Measurements from ENCODE around the gene LRRC8A. TPM values are rescaled to one million over a fixed set of nuclear protein-coding genes. Genes with fewer than 3 reads are reported as not detected.

Gene LRRC8A
- total and polyA plus RNA-seq, 7 donors, result 11.6 to 71.5 (median 16.4) TPM

- Histone ChIP-seq H3K27ac (peak overlapping the region; percentile 57), H3K27me3 (ENCODE audit: insufficient read depth in 3 of 3, low read length in 2 of 3) (no peaks in the 10 kb centered on the region), H3K9me3 (no peaks in the 10 kb centered on the region), H3K4me3 (peak overlapping the region; percentile 46), H3K36me3 (ENCODE audit: insufficient read depth in 1 of 2, low read depth in 1 of 2) (peaks cover 0 to 13% of the 10 kb centered on the region in 2 donors), H3K4me1 (peaks cover 55% of the 10 kb centered on the region)
- DNase-seq, result peak; percentile 77 to 91
- WGBS, 3 donors, result 34 to 51% (median 38%) methylated on average over 26 of the region's 26 CpGs
- peak; percentile 45 to 59 (median 54) for ATAC-seq
- TF ChIP-seq CTCF (IDR thresholded peaks at IDR 0.05), result no peak
- intact Hi-C loops (cut with DNase I), result loop anchor here (1.0 to 5.0 kb wide), 2 partner anchors 30 to 35 kb away; partner anchors contain the start of genes DOLK (in 1 of the 2), KYAT1 (in 1 of the 2), LRRC8A (in 1 of the 2) and NUP188 (in 1 of the 2)
Observed at GRCh38 chr9:128917151-128917849, 35.4 kb downstream of the LRRC8A start.

GRCh38 chr9:128918921-128919320 lies 37.0 kb downstream of the LRRC8A start:
- ATAC-seq, result no peak
- peaks cover 40% of the 10 kb centered on the region for H3K4me1 ChIP-seq
- intact Hi-C loops (cut with DNase I), result loop anchor here in 1 of 2 donors (5.0 kb wide), 1 partner anchor 37 kb away; the partner anchor contains the start of genes KYAT1 and LRRC8A

GRCh38 chr9:128919402-128920089 lies 37.6 kb downstream of the LRRC8A start:
- Histone ChIP-seq H3K4me3 (no peak overlapping the region), H3K4me1 (peaks cover 38% of the 10 kb centered on the region), H3K9me3 (no peaks in the 10 kb centered on the region), H3K27me3 (ENCODE audit: insufficient read depth in 3 of 3, low read length in 2 of 3) (no peaks in the 10 kb centered on the region), H3K27ac (no peak overlapping the region), H3K36me3 (ENCODE audit: insufficient read depth in 1 of 2, low read depth in 1 of 2) (peaks cover 0 to 13% of the 10 kb centered on the region in 2 donors)
- intact Hi-C loops (cut with DNase I), result loop anchor here (5.0 kb wide), 1 partner anchor 37 kb away; the partner anchor contains the start of genes KYAT1 (in 2 of the 2) and LRRC8A (in 2 of the 2)
- 73 to 79% (median 74%) methylated on average over 14 of the region's 14 CpGs for WGBS, 3 donors
- TF ChIP-seq CTCF (IDR thresholded peaks at IDR 0.05), result no peak
- no peak for DNase-seq
- no peak for ATAC-seq

More at GRCh38 chr9:128918921-128919320, 37.0 kb downstream of the LRRC8A start:
- DNase-seq, result no peak
- Histone ChIP-seq H3K36me3 (ENCODE audit: insufficient read depth in 1 of 2, low read depth in 1 of 2) (peaks cover 0 to 13% of the 10 kb centered on the region in 2 donors), H3K27ac (no peak overlapping the region), H3K27me3 (ENCODE audit: insufficient read depth in 3 of 3, low read length in 2 of 3) (no peaks in the 10 kb centered on the region), H3K4me3 (no peak overlapping the region), H3K9me3 (no peaks in the 10 kb centered on the region)
- TF ChIP-seq CTCF (IDR thresholded peaks at IDR 0.05), result no peak
- 29 to 56% (median 49%) methylated on average over 2 of the region's 2 CpGs for whole genome bisulfite sequencing, 3 donors

- no peaks in the 10 kb centered on the region for H3K27me3 ChIP-seq (ENCODE audit: insufficient read depth in 3 of 3, low read length in 2 of 3)
- TF ChIP-seq CTCF (IDR thresholded peaks at IDR 0.05), result no peak
- DNase-seq, result peak; percentile 63 to 84
- H3K36me3 ChIP-seq (ENCODE audit: insufficient read depth in 1 of 2, low read depth in 1 of 2), result peaks cover 0 to 13% of the 10 kb centered on the region in 2 donors
- H3K27ac ChIP-seq, result peak within 1 kb of the TSS; percentile 82
- ATAC-seq, result peak; percentile 48 to 77 (median 65)
- no peaks in the 10 kb centered on the region for H3K9me3 ChIP-seq
- 24 to 49% (median 29%) methylated on average over 13 of the region's 13 CpGs for WGBS, 3 donors
- H3K4me3 ChIP-seq, result peak within 1 kb of the TSS; percentile 71
- H3K4me1 ChIP-seq, result peaks cover 30% of the 10 kb centered on the region
- intact Hi-C loops (cut with DNase I), result loop anchor here in 1 of 2 donors (5.0 kb wide), 1 partner anchor 38 kb away; the partner anchor contains the start of genes KYAT1 and LRRC8A
Observed at GRCh38 chr9:128920381-128921058, 38.6 kb downstream of the LRRC8A start, which contains the start of gene PHYHD1. PHYHD1 (plus strand) TSS chr9:128920982; CDS start chr9:128922324, 1,342 bp downstream.

Data from psoas muscle (tissue), 8 donors.